Tracheal epithelial cell (primary cell): Measurements from ENCODE around the gene C4orf46. TPM values are rescaled to one million over a fixed set of nuclear protein-coding genes. Genes with fewer than 3 reads are reported as not detected.

Experiments used
- total RNA-seq: library from RNA; depleted of rRNA; stranded (reverse); fragments of >200 nt; gene quantifications from 2 replicates; pipeline ENCODE4 v1.2.1, GENCODE V29; 2014

The C4orf46 gene
- total RNA-seq, result 2.8 and 5.1 TPM in 2 replicates

GRCh38 chr4:158671665-158671914 lies at the start of gene C4orf46:
Gene C4orf46, minus strand, starts transcription at chr4:158671887. Its CDS starts 86 bp downstream, at chr4:158671801.

DNA sequence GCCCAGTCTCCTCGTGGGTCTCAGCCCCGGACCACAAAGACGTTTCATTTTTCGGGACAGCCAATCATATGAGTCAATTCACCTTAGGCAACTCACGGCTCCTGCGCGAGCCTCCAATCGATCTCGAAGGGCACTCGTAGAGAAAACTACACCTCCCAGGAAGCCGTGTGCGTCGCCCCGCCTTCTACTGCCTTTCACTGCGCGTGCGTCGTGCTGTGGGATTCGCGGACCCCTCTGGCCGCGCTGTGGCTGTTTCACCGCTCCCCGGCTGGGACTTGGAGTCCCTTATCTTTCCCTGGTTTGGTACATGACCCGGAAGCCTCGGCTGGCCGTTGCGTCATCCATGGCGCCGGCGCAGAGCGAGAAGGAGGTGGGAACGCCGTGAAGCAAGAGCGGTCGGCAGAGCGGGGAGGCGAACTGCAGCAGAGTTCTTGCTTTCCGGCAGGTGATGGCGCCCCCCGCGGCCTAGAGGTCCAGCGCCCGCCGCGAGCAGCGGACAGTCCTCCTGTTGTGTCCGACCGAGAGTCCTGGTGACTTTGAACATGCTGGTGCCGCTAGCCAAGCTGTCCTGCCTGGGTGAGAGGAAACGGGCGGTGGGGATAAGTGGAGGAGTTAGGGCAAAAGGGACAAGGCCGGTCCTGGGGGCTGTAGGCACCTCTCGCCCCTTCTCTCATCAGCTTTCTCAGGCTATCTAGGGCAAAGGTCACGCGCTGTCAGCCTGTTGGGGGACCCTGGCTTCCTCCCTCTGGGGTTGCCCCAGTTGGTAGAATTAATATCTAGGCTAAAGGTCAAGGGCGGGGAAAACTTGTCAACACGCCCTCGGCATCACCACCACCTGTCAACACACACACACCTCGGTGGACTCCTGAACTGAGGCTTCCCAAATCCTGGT lies 474 bp upstream of the C4orf46 start, which contains the start of gene ETFDH:
Gene ETFDH, plus strand, starts transcription at position 382 of the 892 bp plus-strand sequence. Its CDS starts 161 bp downstream, at position 543.

Other genes starting within 250 kb of the C4orf46 start
- under 0.01 TPM in 1 of 2 replicates, not detected in the other for gene RXFP1, start 150.0 kb downstream of the C4orf46 start, total RNA-seq
- 9.9 and 25.2 TPM in 2 replicates for gene ETFDH, start 409 bp upstream of the C4orf46 start, total RNA-seq
- gene PPID, start 51.5 kb upstream of the C4orf46 start, total RNA-seq, result 17.7 and 34.5 TPM in 2 replicates
- 17.5 and 53.5 TPM in 2 replicates for gene FNIP2, start 97.1 kb upstream of the C4orf46 start, total RNA-seq